Activated CD4-positive, alpha-beta memory T cell treated with anti-CD3 and anti-CD28 coated beads for 36 hours (primary cell): ENCODE results near the gene CEP131. TPM values are rescaled to one million over a fixed set of nuclear protein-coding genes. Genes with fewer than 3 reads are reported as not detected.
A peak's percentile ranks its signal among the peaks of the same experiment; 100 is the strongest.
"Not testable (repeated sequence)": the region's sequence is repeated elsewhere in the genome, so short reads cannot be mapped to it uniquely, and the experiment has no call there.

ENCODE experiments used
- CTCF ChIA-PET: fragments of 350-600 bp; sonication (Branson Sonifier 250); formaldehyde crosslinking; loops from one replicate; lab custom pipeline; 2021; ENCODE audit warnings: antibody characterized with exemption, inconsistent platforms; lab: Charles Lee
- POLR2A ChIA-PET: fragments of 350-600 bp; sonication (Branson Sonifier 250); formaldehyde crosslinking; loops from one replicate; lab custom pipeline; 2021; ENCODE audit warnings: antibody characterized with exemption; lab: Charles Lee
- DNase-seq: peaks from one replicate; pipeline ENCODE4 v3.0.0-alpha.2; 2020
- H3K27ac Mint-ChIP-seq: one replicate; pipeline ENCODE4 v1.8.0; 2021; ENCODE audit warnings: mixed read lengths
- H3K27me3 Mint-ChIP-seq: one replicate; pipeline ENCODE4 v1.8.0; 2021; ENCODE audit warnings: mixed read lengths
- H3K36me3 Mint-ChIP-seq: one replicate; pipeline ENCODE4 v1.8.0; 2021; ENCODE audit warnings: mixed read lengths
- H3K4me1 Mint-ChIP-seq: one replicate; pipeline ENCODE4 v1.8.0; 2021; ENCODE audit warnings: low read depth, mixed read lengths
- H3K4me3 Mint-ChIP-seq: one replicate; pipeline ENCODE4 v1.8.0; 2021; ENCODE audit warnings: mild to moderate bottlenecking, mixed read lengths
- H3K9me3 Mint-ChIP-seq: one replicate; pipeline ENCODE4 v1.8.0; 2021; ENCODE audit warnings: mixed read lengths
- intact Hi-C: fragments of 100-400 bp; cut with micrococcal nuclease; formaldehyde crosslinking; loops from one replicate; pipeline ENCODE4 v1.15.1; 2023
- total RNA-seq, 2 experiments: library from RNA; stranded (reverse); gene quantifications; one replicate each; pipeline ENCODE4 v1.2.3, GENCODE V29; 2021

The CEP131 gene
- total RNA-seq, 2 experiments from 2014 or later = 11.1 to 11.3 TPM

DNA sequence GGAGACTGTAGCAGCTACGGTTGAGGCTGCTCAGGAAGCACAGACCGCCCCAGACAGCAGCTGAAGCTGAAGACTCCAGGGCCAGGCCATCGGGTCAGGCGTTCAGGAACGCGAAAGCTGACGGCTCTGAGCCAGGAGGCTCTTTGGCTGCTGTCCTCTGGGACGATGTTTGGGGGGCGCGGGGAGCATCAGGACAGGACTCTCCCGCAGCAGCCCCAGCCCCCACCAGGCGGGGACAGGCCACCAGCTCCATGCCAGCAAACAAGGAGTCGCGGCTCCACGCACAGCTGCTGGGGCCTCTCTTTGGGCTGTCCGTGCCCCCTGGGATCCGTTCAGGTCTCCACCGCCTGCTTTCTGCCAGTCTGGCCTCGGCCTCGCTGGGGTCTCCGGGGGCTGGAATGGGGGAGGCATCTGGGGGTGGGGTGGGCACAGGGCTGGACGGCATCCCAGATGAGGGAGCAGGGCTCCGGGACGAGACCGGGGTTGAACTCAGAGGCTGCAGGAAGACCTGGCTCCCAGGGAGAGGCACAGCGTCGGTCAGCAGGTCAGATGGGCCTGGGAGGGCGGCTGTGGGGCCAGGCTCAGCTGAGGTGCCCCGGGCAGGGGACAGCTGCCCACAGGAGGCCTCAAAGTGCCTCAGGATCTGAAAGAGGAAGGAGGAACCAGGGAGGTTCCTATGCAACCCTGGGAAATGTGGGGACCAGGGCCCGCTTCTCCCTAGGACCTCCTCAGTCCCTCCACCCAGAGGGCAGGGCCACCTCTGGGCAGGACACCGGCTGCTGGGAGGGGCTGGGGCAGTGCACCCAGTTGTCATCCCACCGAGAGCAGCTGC is 6.3 kb upstream of the CEP131 start:
- no peak for DNase-seq
- peaks cover 15% of the 10 kb centered on the region for H3K36me3 Mint-ChIP-seq
- intact Hi-C loops = loop anchor here (10.0 kb wide), 1 partner anchor 194 kb away; the partner anchor contains the start of gene BAIAP2
- peaks cover 6% of the 10 kb centered on the region for H3K4me1 Mint-ChIP-seq
- no peaks in the 10 kb centered on the region for H3K9me3 Mint-ChIP-seq
- ChIA-PET CTCF (interaction anchor here (0.8 to 2.0 kb wide), 2 partner anchors 13 to 86 kb away, joined by 3 to 5 read pairs; no protein-coding TSS in a partner anchor), POLR2A (interaction anchor here (1.1 kb wide), 1 partner anchor 10 kb away, joined by 3 read pairs; the partner anchor contains the start of genes NDUFAF8 and TEPSIN)
- H3K27me3 Mint-ChIP-seq = no peaks in the 10 kb centered on the region
- H3K4me3 Mint-ChIP-seq = no peak overlapping the region
- H3K27ac Mint-ChIP-seq = no peak overlapping the region

DNA sequence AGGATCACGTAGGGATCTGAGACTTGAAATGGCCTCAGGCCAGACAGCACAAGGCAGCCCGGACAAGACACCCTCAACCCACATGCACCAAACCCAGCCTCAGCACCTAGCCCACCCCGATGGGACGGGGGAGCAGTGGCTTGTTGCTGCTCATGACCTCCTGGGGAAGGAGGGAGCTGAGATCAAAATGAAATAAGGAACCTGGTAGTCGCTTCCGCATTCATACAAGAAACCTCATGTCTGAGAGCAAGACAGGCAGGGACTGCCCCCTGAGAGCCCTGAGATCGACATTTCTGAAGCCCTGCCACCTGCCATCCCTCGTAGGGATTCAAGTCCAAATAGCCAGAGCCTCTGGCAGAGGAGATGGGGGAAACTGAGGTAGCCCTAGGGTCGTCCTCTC is 5.7 kb upstream of the CEP131 start:
- H3K27ac Mint-ChIP-seq = no peak overlapping the region
- intact Hi-C loops = loop anchor here (10.0 kb wide), 1 partner anchor 194 kb away; the partner anchor contains the start of gene BAIAP2
- ChIA-PET POLR2A (no interaction called here), CTCF (interaction anchor here (0.8 to 2.0 kb wide), 2 partner anchors 14 to 86 kb away, joined by 3 to 5 read pairs; no protein-coding TSS in a partner anchor)
- H3K36me3 Mint-ChIP-seq = peaks cover 15% of the 10 kb centered on the region
- peaks cover 12% of the 10 kb centered on the region for H3K4me1 Mint-ChIP-seq
- no peak for DNase-seq
- no peaks in the 10 kb centered on the region for H3K27me3 Mint-ChIP-seq
- H3K4me3 Mint-ChIP-seq = no peak overlapping the region
- no peaks in the 10 kb centered on the region for H3K9me3 Mint-ChIP-seq

DNA sequence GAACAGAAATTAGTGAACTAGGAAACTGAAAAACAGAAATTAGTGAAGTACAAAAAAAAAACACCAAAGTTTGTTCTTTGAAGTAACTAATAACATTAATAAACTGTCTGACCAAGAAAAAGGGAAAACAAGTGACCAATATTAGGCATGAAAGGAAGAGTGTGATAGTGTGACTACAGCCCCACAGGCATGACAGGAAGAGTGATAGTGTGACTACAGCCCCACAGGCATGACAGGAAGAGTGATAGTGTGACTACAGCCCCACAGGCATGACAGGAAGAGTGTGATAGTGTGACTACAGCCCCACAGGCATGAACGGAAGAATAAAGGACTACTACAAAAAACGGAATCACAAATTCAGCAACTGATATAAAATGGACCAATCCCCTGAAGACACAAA is 4.9 kb upstream of the CEP131 start:
- H3K27me3 Mint-ChIP-seq, H3K9me3 Mint-ChIP-seq, DNase-seq, CTCF ChIA-PET, H3K4me3 Mint-ChIP-seq, POLR2A ChIA-PET, H3K27ac Mint-ChIP-seq: not testable (repeated sequence)
- intact Hi-C loops = loop anchor here (10.0 kb wide), 1 partner anchor 193 kb away; the partner anchor contains the start of gene BAIAP2
- peaks cover 15% of the 10 kb centered on the region for H3K36me3 Mint-ChIP-seq
- peaks cover 14% of the 10 kb centered on the region for H3K4me1 Mint-ChIP-seq

DNA sequence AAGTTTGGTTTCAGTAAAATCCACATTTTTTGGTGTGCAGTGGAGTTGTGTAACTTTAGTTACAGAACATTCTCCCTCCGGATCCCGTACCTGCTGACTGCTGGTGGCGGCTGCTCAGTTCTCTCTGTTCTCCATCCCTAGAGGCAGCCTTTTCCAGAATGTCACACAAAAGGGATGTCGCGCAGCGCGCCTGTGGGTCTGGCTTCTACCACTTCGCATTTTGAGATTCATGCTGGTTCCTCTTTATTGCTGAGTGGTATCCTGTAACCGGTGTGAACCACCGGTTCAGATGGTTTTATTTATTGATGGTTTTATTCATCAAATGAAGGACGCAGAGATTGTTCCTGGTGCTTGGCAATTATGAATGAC is 981 bp upstream of the CEP131 start:
- H3K4me3 Mint-ChIP-seq = peak overlapping the region; percentile 62
- CTCF ChIA-PET = no interaction called here
- POLR2A ChIA-PET = no interaction called here
- H3K27me3 Mint-ChIP-seq = no peaks in the 10 kb centered on the region
- H3K9me3 Mint-ChIP-seq = no peaks in the 10 kb centered on the region
- DNase-seq = no peak
- no peak overlapping the region for H3K27ac Mint-ChIP-seq
- peaks cover 3% of the 10 kb centered on the region for H3K36me3 Mint-ChIP-seq
- intact Hi-C loops = loop anchor here (1.0 to 10.0 kb wide), 2 partner anchors 16 to 189 kb away; partner anchors contain the start of genes BAIAP2, NDUFAF8 and TEPSIN
- peaks cover 22% of the 10 kb centered on the region for H3K4me1 Mint-ChIP-seq

DNA sequence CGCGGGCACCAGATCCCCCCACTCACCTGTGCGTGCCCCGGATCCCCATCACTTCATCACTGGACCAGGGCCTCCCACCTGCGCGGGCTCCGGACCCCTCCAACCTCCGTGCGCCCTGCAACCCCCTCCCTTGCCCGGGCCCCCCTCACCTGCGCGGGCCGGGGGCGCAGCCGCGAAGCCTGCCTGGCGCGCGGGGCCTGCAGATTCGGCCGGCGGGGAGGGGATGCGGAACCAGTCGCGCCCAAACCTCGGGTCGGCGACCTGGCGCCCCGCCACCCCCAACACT is 202 bp downstream of the CEP131 start:
- H3K36me3 Mint-ChIP-seq = peaks cover 1% of the 10 kb centered on the region
- CTCF ChIA-PET = interaction anchor here (0.8 to 1.2 kb wide), 7 partner anchors 13 to 330 kb away, joined by 3 to 6 read pairs (median 3); partner anchors contain the start of genes NDUFAF8 and TEPSIN

DNA sequence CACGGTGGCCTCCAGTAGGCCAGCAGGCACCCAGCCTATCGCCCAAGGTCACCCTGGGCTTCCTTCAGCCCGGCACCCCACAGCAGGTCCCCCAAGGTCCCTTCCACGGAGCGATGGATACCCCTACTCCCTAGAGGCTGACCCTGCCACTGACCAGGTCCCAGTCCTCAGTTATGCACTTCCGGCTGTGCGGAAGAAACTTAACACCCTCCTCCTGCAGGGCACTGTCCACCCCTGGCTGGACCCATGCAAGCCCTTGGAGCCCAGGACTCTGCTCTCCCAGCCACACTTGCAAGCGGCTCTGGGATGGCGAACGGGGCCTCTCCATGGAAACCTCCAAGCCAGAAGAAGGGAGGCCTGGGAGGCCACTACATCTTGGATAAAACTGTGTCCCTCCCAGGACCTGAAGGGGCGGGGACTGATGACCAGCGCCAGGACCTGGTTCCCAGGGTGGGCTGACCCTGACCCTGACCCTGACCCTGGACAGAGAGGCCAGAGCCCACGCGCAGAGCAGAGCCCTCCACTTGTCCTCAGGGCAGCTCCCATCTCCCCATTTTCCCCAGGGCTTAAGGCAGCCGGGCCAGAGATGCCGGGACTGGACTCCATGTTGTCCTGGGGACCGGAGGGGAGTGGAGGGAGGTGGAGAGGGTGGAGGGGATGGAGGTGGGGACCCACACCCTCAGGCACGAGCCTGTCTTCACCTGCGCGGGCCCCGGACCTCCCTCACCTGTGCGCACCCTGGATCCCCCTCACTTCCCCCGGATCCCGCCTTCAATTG is 734 bp downstream of the CEP131 start:
- DNase-seq = no peak
- H3K9me3 Mint-ChIP-seq = no peaks in the 10 kb centered on the region
- peaks cover 16% of the 10 kb centered on the region for H3K4me1 Mint-ChIP-seq
- ChIA-PET CTCF (interaction anchor here (1.0 to 1.2 kb wide), 5 partner anchors 17 to 263 kb away, joined by 3 to 6 read pairs (median 4); partner anchors contain the start of genes NDUFAF8 and TEPSIN), POLR2A (interaction anchor here (0.7 to 1.5 kb wide), 4 partner anchors 17 to 73 kb away, joined by 3 to 16 read pairs (median 4); partner anchors contain the start of genes NDUFAF8, SLC38A10 and TEPSIN)
- H3K36me3 Mint-ChIP-seq = peaks cover 1% of the 10 kb centered on the region
- peak overlapping the region; percentile 52 for H3K4me3 Mint-ChIP-seq
- intact Hi-C loops = loop anchor here (10.0 kb wide), 1 partner anchor 187 kb away; the partner anchor contains the start of gene BAIAP2
- no peaks in the 10 kb centered on the region for H3K27me3 Mint-ChIP-seq
- no peak overlapping the region for H3K27ac Mint-ChIP-seq

More for the DNA sequence above, 202 bp downstream of the CEP131 start:
- POLR2A ChIA-PET = interaction anchor here (0.7 to 1.3 kb wide), 3 partner anchors 17 to 73 kb away, joined by 3 to 16 read pairs (median 4); partner anchors contain the start of genes NDUFAF8, SLC38A10 and TEPSIN
- no peak for DNase-seq
- H3K9me3 Mint-ChIP-seq = no peaks in the 10 kb centered on the region
- H3K27ac Mint-ChIP-seq = no peak overlapping the region
- peak overlapping the region; percentile 66 for H3K4me3 Mint-ChIP-seq
- H3K4me1 Mint-ChIP-seq = peaks cover 17% of the 10 kb centered on the region
- intact Hi-C loops = loop anchor here (10.0 kb wide), 1 partner anchor 188 kb away; the partner anchor contains the start of gene BAIAP2
- no peaks in the 10 kb centered on the region for H3K27me3 Mint-ChIP-seq

DNA sequence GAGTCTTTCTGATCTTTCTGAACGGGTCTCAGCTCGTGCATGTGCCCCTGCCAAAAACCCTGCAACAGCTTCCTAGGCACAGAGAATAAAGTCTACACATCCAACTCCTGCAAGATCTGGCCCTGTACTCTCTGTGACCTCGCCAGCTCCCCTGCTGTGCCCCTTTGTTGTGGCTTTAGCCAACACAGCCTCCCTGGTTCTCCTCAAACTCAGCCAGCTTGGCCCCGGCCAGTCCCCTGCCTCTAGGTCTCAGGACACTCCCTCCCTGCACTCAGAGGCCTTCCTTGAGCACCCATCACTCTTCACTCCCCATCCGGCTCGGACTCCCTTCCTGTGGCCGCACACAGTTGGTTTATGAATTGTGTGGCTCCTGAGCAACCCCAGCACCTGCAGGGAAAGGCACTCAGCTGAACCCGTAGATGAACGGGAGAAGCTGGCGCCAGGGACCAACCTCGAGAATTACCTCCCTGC is 1.4 kb downstream of the CEP131 start:
- Mint-ChIP-seq H3K9me3 (no peaks in the 10 kb centered on the region), H3K27ac (no peak overlapping the region), H3K36me3 (peaks cover 1% of the 10 kb centered on the region), H3K27me3 (no peaks in the 10 kb centered on the region), H3K4me1 (peaks cover 16% of the 10 kb centered on the region), H3K4me3 (peak overlapping the region; percentile 52)
- no peak for DNase-seq
- ChIA-PET CTCF (interaction anchor here (1.0 kb wide), 1 partner anchor 32 kb away, joined by 4 read pairs; no protein-coding TSS in a partner anchor), POLR2A (interaction anchor here (1.5 kb wide), 1 partner anchor 17 kb away, joined by 5 read pairs; the partner anchor contains the start of genes NDUFAF8 and TEPSIN)
- intact Hi-C loops = loop anchor here (10.0 kb wide), 1 partner anchor 187 kb away; the partner anchor contains the start of gene BAIAP2

DNA sequence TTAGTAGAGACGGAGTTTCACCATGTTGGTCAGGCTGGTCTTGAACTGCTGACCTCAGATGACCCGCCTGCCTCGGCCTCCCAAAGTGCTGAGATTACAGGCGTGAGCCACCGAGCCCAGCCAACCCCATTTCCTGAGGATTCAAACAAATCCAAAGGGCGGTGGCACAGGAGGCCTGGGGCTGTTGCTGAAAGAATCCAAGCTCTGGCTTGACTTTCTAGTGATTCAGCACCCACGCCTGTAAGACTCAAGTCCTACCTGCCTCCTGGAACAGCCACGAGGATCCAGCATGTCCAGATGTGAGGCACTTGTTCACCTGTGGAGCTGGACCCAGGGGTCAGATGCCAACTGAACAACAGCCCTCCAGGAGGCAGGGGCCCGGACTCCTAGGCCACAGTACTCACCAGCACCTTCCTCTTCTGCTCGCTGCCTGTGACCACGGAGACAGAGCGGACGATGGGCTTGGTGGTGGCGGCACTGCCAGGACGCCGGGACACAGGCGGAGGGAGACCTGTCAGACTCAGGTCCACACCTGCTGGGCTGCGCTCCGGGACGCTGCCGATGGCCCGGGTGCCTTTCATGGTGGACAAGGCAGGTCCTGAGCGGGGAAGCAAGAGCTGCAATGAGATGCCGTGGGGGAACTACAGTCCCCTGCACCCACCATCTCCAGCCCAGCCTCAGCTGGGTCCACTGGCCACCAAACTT is 3.1 kb downstream of the CEP131 start:
- ChIA-PET CTCF (no interaction called here), POLR2A (no interaction called here)
- intact Hi-C loops = loop anchor here (10.0 kb wide), 1 partner anchor 185 kb away; the partner anchor contains the start of gene BAIAP2
- no peak for DNase-seq
- Mint-ChIP-seq H3K27me3 (no peaks in the 10 kb centered on the region), H3K4me1 (peaks cover 16% of the 10 kb centered on the region), H3K4me3 (no peak overlapping the region), H3K36me3 (peaks cover 1% of the 10 kb centered on the region), H3K27ac (no peak overlapping the region), H3K9me3 (no peaks in the 10 kb centered on the region)

DNA sequence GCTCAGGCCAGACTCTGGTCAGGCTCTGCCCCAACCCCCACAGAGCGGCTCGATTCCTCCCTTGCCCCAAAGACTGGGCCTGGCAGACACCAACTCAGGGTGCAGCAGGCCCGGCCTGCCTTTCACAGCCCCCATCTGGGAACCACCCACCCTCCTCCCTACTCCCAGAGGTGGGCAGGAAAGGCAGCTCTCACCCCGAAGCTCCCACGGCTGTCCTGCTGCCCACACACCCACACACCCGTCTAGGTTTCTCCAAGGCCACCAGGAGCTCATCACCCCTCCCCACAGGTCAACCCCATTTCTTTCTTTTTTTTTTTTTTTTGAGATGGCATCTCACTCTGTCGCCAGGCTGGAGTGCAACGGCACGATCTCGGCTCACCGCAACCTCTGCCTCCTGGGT is 3.8 kb downstream of the CEP131 start:
- Mint-ChIP-seq H3K27me3 (no peaks in the 10 kb centered on the region), H3K36me3 (peaks cover 1% of the 10 kb centered on the region), H3K9me3 (no peaks in the 10 kb centered on the region), H3K27ac (no peak overlapping the region), H3K4me1 (peaks cover 16% of the 10 kb centered on the region), H3K4me3 (no peak overlapping the region)
- ChIA-PET POLR2A (no interaction called here), CTCF (no interaction called here)
- no peak for DNase-seq
- intact Hi-C loops = no loop called here

DNA sequence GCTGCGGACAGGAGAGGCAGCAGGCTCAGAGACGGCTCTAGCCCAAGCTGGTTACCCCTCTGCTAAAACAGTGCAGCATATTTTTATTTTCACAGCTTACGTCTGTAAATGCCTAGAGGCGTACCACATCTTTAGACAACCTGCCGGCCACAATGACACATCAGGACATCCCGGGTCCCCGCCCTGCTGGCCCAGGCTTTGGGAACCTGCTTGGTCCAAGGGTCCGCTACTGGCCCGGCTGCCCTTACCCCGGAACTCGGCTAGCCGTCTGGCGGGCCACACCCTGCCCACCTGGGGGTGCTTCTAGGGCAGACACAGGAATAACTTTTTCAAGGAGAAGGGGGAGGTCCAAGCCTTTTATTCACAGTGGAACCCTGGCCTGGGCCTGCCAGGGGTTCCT is 4.3 kb downstream of the CEP131 start:
- POLR2A ChIA-PET = no interaction called here
- Mint-ChIP-seq H3K27ac (no peak overlapping the region), H3K36me3 (peaks cover 1% of the 10 kb centered on the region), H3K27me3 (no peaks in the 10 kb centered on the region), H3K9me3 (no peaks in the 10 kb centered on the region), H3K4me3 (no peak overlapping the region), H3K4me1 (peaks cover 10% of the 10 kb centered on the region)
- no peak for DNase-seq
- intact Hi-C loops = no loop called here
- CTCF ChIA-PET = no interaction called here

DNA sequence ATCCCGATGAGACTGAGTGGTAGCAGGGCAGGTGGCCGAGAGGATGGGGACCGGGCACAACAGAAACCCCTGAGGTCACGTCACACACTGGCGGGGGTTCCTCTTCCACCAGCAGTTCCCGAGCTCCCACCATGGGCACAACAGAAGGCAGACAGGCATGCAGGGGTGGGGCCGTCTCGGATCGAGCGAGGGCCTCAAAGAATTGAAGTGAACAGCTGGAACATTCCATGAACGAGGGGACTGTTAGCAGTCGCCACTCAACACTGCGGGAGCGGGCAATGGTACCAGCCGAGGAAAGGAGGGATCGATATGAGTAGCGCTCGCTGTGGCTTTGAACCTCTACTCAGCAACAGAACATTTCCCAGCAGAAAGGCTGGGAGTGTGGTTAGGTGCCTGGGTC is 5.3 kb downstream of the CEP131 start:
- H3K27ac Mint-ChIP-seq = no peak overlapping the region
- intact Hi-C loops = no loop called here
- H3K9me3 Mint-ChIP-seq = no peaks in the 10 kb centered on the region
- POLR2A ChIA-PET = no interaction called here
- H3K27me3 Mint-ChIP-seq = no peaks in the 10 kb centered on the region
- H3K4me1 Mint-ChIP-seq = peaks cover 8% of the 10 kb centered on the region
- H3K4me3 Mint-ChIP-seq = no peak overlapping the region
- peaks cover 1% of the 10 kb centered on the region for H3K36me3 Mint-ChIP-seq
- no peak for DNase-seq
- CTCF ChIA-PET = no interaction called here
